Measurements from ENCODE around the gene FAM98C.
"Not testable (repeated sequence)": the region's sequence is repeated elsewhere in the genome, so short reads cannot be mapped to it uniquely, and the experiment has no call there.

FAM98C gene

GRCh38 chr19:38394488-38394887 is 8.4 kb upstream of the FAM98C start:
- no peak for DNase-seq (ENCODE audit: insufficient read length, low spot score)
- FAIRE-seq, result no peak

GRCh38 chr19:38395381-38396114 is 7.3 kb upstream of the FAM98C start:
- DNase-seq (ENCODE audit: insufficient read length, low spot score) (no peak), FAIRE-seq (no peak)

GRCh38 chr19:38399081-38399480 is 3.8 kb upstream of the FAM98C start:
- FAIRE-seq (no peak), DNase-seq (ENCODE audit: insufficient read length, low spot score) (no peak)

GRCh38 chr19:38399537-38399936 is 3.4 kb upstream of the FAM98C start:
- FAIRE-seq (no peak), DNase-seq (ENCODE audit: insufficient read length, low spot score) (no peak)

GRCh38 chr19:38400361-38400760 is 2.5 kb upstream of the FAM98C start:
- no peak for DNase-seq (ENCODE audit: insufficient read length, low spot score)
- FAIRE-seq, result no peak

- FAIRE-seq, result no peak
- no peak for DNase-seq (ENCODE audit: insufficient read length, low spot score)
Observed at GRCh38 chr19:38401148-38401547, 1.7 kb upstream of the FAM98C start.

GRCh38 chr19:38402623-38402966 is 298 bp upstream of the FAM98C start:
- DNase-seq (ENCODE audit: insufficient read length, low spot score), result no peak
- FAIRE-seq, result peak; percentile 98

GRCh38 chr19:38404858-38405257 is 2.0 kb downstream of the FAM98C start:
- DNase-seq (ENCODE audit: insufficient read length, low spot score), result no peak
- no peak for FAIRE-seq

- FAIRE-seq (no peak), DNase-seq (ENCODE audit: insufficient read length, low spot score) (no peak)
Observed at GRCh38 chr19:38405276-38405675, 2.4 kb downstream of the FAM98C start.

- no peak for FAIRE-seq
- DNase-seq (ENCODE audit: insufficient read length, low spot score), result no peak
Observed at GRCh38 chr19:38409631-38410133, 6.8 kb downstream of the FAM98C start.

GRCh38 chr19:38410407-38410806 is 7.5 kb downstream of the FAM98C start:
- not testable (repeated sequence) for FAIRE-seq; DNase-seq (ENCODE audit: insufficient read length, low spot score)

GRCh38 chr19:38411041-38411712 is 8.3 kb downstream of the FAM98C start:
- FAIRE-seq (no peak), DNase-seq (ENCODE audit: insufficient read length, low spot score) (no peak)

- not testable (repeated sequence) for DNase-seq (ENCODE audit: insufficient read length, low spot score); FAIRE-seq
Observed at GRCh38 chr19:38411898-38412297, 9.0 kb downstream of the FAM98C start.

GRCh38 chr19:38412491-38412890 is 9.6 kb downstream of the FAM98C start:
- DNase-seq (ENCODE audit: insufficient read length, low spot score), result no peak

GRCh38 chr19:38412961-38413360 is 10.1 kb downstream of the FAM98C start:
- no peak for DNase-seq (ENCODE audit: insufficient read length, low spot score)
- no peak for FAIRE-seq

More at GRCh38 chr19:38412491-38412890, 9.6 kb downstream of the FAM98C start:
- no peak for FAIRE-seq

- no peak for DNase-seq (ENCODE audit: insufficient read length, low spot score)
- no peak for FAIRE-seq
Observed at GRCh38 chr19:38413416-38413815, 10.5 kb downstream of the FAM98C start.

- FAIRE-seq (no peak), DNase-seq (ENCODE audit: insufficient read length, low spot score) (no peak)
Observed at GRCh38 chr19:38417146-38417543, 14.3 kb downstream of the FAM98C start.

GRCh38 chr19:38417544-38418506 is 14.9 kb downstream of the FAM98C start:
- FAIRE-seq, result peak; percentile 45
- peak; percentile 68 for DNase-seq (ENCODE audit: insufficient read length, low spot score)

- DNase-seq (ENCODE audit: insufficient read length, low spot score) (no peak), FAIRE-seq (no peak)
Observed at GRCh38 chr19:38420935-38421334, 18.0 kb downstream of the FAM98C start.

- no peak for DNase-seq (ENCODE audit: insufficient read length, low spot score)
- FAIRE-seq, result no peak
Observed at GRCh38 chr19:38421856-38422255, 19.0 kb downstream of the FAM98C start.

GRCh38 chr19:38422438-38422837 is 19.5 kb downstream of the FAM98C start:
- DNase-seq (ENCODE audit: insufficient read length, low spot score) (no peak), FAIRE-seq (no peak)

Data from GM19239 (cell line).